ENCODE results near the gene BMPER.

Gene BMPER

GRCh38 chr7:34062341-34062740 lies 157.0 kb downstream of the BMPER start:
- DNase-seq (ENCODE audit: low read depth in 2 of 2) = no peak

GRCh38 chr7:34062826-34063225 lies 157.5 kb downstream of the BMPER start:
- DNase-seq (ENCODE audit: low read depth in 2 of 2) = no peak

GRCh38 chr7:34064519-34065158 lies 159.3 kb downstream of the BMPER start:
- no peak for DNase-seq (ENCODE audit: low read depth in 2 of 2)

- no peak for DNase-seq (ENCODE audit: low read depth in 2 of 2)
Observed at GRCh38 chr7:34066411-34066810, 161.1 kb downstream of the BMPER start.

GRCh38 chr7:34067005-34067778 lies 161.9 kb downstream of the BMPER start:
- DNase-seq (ENCODE audit: low read depth in 2 of 2) = no peak

GRCh38 chr7:34069676-34070075 lies 164.3 kb downstream of the BMPER start:
- DNase-seq (ENCODE audit: low read depth in 2 of 2) = no peak

- no peak for DNase-seq (ENCODE audit: low read depth in 2 of 2)
Observed at GRCh38 chr7:34070511-34071323, 165.4 kb downstream of the BMPER start.

- no peak for DNase-seq (ENCODE audit: low read depth in 2 of 2)
Observed at GRCh38 chr7:34073676-34074075, 168.3 kb downstream of the BMPER start.

GRCh38 chr7:34074421-34074820 lies 169.1 kb downstream of the BMPER start:
- DNase-seq (ENCODE audit: low read depth in 2 of 2) = no peak

GRCh38 chr7:34075523-34076370 lies 170.4 kb downstream of the BMPER start:
- no peak for DNase-seq (ENCODE audit: low read depth in 2 of 2)

- no peak for DNase-seq (ENCODE audit: low read depth in 2 of 2)
Observed at GRCh38 chr7:34077168-34077567, 171.8 kb downstream of the BMPER start.

- DNase-seq (ENCODE audit: low read depth in 2 of 2) = no peak
Observed at GRCh38 chr7:34078864-34079263, 173.5 kb downstream of the BMPER start.

GRCh38 chr7:34080513-34080912 lies 175.2 kb downstream of the BMPER start:
- no peak for DNase-seq (ENCODE audit: low read depth in 2 of 2)

GRCh38 chr7:34081935-34082334 lies 176.6 kb downstream of the BMPER start:
- DNase-seq (ENCODE audit: low read depth in 2 of 2) = no peak

- DNase-seq (ENCODE audit: low read depth in 2 of 2) = no peak
Observed at GRCh38 chr7:34083440-34083839, 178.1 kb downstream of the BMPER start.

GRCh38 chr7:34084651-34085050 lies 179.3 kb downstream of the BMPER start:
- no peak for DNase-seq (ENCODE audit: low read depth in 2 of 2)

- no peak for DNase-seq (ENCODE audit: low read depth in 2 of 2)
Observed at GRCh38 chr7:34086064-34086463, 180.7 kb downstream of the BMPER start.

- DNase-seq (ENCODE audit: low read depth in 2 of 2) = no peak
Observed at GRCh38 chr7:34086981-34087380, 181.6 kb downstream of the BMPER start.

- no peak for DNase-seq (ENCODE audit: low read depth in 2 of 2)
Observed at GRCh38 chr7:34087892-34088891, 182.9 kb downstream of the BMPER start.

- no peak for DNase-seq (ENCODE audit: low read depth in 2 of 2)
Observed at GRCh38 chr7:34090816-34091215, 185.5 kb downstream of the BMPER start.
